Measurements from ENCODE around the gene TRIP13. TPM values are rescaled to one million over a fixed set of nuclear protein-coding genes. Genes with fewer than 3 reads are reported as not detected.
"Not testable (repeated sequence)": the region's sequence is repeated elsewhere in the genome, so short reads cannot be mapped to it uniquely, and the experiment has no call there.

TRIP13 gene
- total RNA-seq, 6 experiments from 2014 or later, result 0.15 to 3.2 (median 0.70) TPM

DNA sequence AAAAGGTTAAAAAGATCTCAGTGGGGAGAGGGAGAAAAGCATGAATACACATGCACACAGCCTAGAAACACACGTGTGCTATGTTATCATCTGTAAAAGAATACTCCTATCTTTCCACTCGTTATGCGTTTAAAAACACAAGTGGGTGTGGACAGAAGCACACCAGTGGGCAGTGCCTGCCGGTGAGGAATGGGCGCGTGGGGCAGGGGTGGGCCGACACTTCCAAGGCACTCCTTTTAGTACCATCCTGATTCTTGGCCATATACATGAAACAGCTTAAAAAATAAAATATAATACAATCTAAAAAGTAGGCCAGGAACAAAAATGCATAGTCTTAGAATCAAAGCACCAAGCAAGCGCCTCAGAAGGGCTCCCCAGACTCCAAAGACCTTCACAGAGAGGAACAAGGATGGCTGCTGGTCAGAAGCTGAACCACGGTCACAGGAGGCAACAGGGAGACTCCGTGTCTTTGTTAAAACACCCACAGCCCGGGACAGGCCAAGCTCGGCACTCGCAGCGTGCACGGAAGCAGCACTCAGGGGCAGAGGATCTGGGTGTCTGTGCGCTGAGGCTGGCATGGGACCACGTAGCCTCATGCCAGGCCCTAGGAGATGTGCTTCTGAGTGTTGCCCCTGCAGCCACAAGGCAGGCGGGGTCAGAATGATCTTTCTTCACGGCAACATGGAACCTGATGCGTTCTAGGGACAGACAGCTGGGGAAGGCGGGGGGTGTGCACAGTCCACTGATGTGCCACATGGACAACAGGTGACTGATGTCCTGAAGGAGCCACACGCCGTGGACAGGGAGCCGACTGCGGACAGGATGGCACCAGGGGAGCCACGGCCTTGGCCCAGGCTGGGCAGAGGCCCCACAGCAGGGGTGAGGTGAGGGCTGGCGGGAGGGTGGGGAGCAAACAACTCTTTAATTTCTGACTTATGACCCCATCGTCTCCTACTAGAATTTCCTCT, 16.0 kb upstream of the TRIP13 start:
- ATAC-seq, result no peak
- no peak overlapping the region for H3K27ac ChIP-seq
- TF ChIP-seq, protein P1, sequence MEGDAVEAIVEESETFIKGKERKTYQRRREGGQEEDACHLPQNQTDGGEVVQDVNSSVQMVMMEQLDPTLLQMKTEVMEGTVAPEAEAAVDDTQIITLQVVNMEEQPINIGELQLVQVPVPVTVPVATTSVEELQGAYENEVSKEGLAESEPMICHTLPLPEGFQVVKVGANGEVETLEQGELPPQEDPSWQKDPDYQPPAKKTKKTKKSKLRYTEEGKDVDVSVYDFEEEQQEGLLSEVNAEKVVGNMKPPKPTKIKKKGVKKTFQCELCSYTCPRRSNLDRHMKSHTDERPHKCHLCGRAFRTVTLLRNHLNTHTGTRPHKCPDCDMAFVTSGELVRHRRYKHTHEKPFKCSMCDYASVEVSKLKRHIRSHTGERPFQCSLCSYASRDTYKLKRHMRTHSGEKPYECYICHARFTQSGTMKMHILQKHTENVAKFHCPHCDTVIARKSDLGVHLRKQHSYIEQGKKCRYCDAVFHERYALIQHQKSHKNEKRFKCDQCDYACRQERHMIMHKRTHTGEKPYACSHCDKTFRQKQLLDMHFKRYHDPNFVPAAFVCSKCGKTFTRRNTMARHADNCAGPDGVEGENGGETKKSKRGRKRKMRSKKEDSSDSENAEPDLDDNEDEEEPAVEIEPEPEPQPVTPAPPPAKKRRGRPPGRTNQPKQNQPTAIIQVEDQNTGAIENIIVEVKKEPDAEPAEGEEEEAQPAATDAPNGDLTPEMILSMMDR (IDR thresholded peaks at IDR 0.05), result no peak
- TF ChIP-seq POLR2A (IDR thresholded peaks at IDR 0.05), result no peak
- H3K27me3 ChIP-seq, result no peaks in the 10 kb centered on the region
- no peaks in the 10 kb centered on the region for H3K9me3 ChIP-seq
- H3K36me3 ChIP-seq, result peaks cover 0 to 51% (median 15%) of the 10 kb centered on the region in 4 donors
- 95% methylated on average over 13 of the region's 28 CpGs for WGBS (ENCODE audit: insufficient coverage, low coverage, low lambda C conversion rate, missing lambda C conversion rate)
- intact Hi-C loops (cut with DNase I), result no loop called here
- H3K4me3 ChIP-seq, result no peak overlapping the region
- no peaks in the 10 kb centered on the region for H3K4me1 ChIP-seq
- DNase-seq, result no peak

- Histone ChIP-seq H3K4me1 (no peaks in the 10 kb centered on the region), H3K27me3 (no peaks in the 10 kb centered on the region), H3K27ac (no peak overlapping the region), H3K4me3 (no peak overlapping the region), H3K36me3 (peaks cover 0 to 52% (median 19%) of the 10 kb centered on the region in 4 donors), H3K9me3 (no peaks in the 10 kb centered on the region)
- intact Hi-C loops (cut with DNase I), result no loop called here
- TF ChIP-seq, protein P1 (IDR thresholded peaks at IDR 0.05), result no peak
- TF ChIP-seq POLR2A (IDR thresholded peaks at IDR 0.05), result no peak
- ATAC-seq (no peak), DNase-seq (no peak)
- WGBS (ENCODE audit: insufficient coverage, low coverage, low lambda C conversion rate, missing lambda C conversion rate), result 95% methylated on average over 10 of the region's 15 CpGs
Observed at GRCh38 chr5:878125-878524, 14.6 kb upstream of the TRIP13 start.

DNA sequence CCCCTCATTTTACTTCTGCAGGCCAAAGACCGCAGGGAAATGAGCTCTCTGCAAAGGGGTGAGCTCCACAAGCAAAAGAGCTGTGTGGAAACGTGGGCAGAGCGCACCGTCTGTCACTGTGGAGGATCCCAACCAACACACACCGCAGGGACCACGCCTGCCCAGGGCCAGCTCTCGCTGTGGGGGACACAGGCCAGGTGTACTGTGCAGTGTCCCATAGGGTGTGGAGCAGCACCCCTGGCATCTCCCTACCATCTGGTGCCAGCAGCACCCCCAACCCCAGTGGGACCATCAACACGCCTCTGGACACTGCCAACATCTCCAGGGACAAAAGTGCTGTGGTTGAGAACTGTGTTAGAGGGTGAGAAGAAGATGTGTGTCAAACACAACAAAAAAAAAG, 14.0 kb upstream of the TRIP13 start:
- H3K4me3 ChIP-seq; H3K27ac ChIP-seq; H3K27me3 ChIP-seq; H3K4me1 ChIP-seq; DNase-seq; H3K9me3 ChIP-seq; intact Hi-C loops (cut with DNase I); ATAC-seq: not testable (repeated sequence)
- no CpG with 5 or more reads among the region's 8 CpGs for WGBS (ENCODE audit: insufficient coverage, low coverage, low lambda C conversion rate, missing lambda C conversion rate)
- peaks cover 0 to 58% (median 22%) of the 10 kb centered on the region in 4 donors for H3K36me3 ChIP-seq

- Histone ChIP-seq H3K4me3 (no peak overlapping the region), H3K27ac (no peak overlapping the region), H3K9me3 (no peaks in the 10 kb centered on the region), H3K36me3 (peaks cover 0 to 62% (median 25%) of the 10 kb centered on the region in 4 donors), H3K4me1 (no peaks in the 10 kb centered on the region), H3K27me3 (no peaks in the 10 kb centered on the region)
- 100% methylated on average over 6 of the region's 35 CpGs for WGBS (ENCODE audit: insufficient coverage, low coverage, low lambda C conversion rate, missing lambda C conversion rate)
- TF ChIP-seq POLR2A (IDR thresholded peaks at IDR 0.05), result no peak
- TF ChIP-seq, protein P1 (IDR thresholded peaks at IDR 0.05), result no peak
- DNase-seq (no peak), ATAC-seq (no peak)
- intact Hi-C loops (cut with DNase I), result no loop called here
Observed at GRCh38 chr5:880816-881550, 11.7 kb upstream of the TRIP13 start.

GRCh38 chr5:881551-881935, 11.1 kb upstream of the TRIP13 start:
- ATAC-seq (no peak), DNase-seq (no peak)
- Histone ChIP-seq H3K27me3 (no peaks in the 10 kb centered on the region), H3K4me3 (no peak overlapping the region), H3K9me3 (no peaks in the 10 kb centered on the region), H3K27ac (no peak overlapping the region), H3K4me1 (no peaks in the 10 kb centered on the region), H3K36me3 (peaks cover 1 to 63% (median 28%) of the 10 kb centered on the region in 4 donors)
- TF ChIP-seq, protein P1 (IDR thresholded peaks at IDR 0.05), result no peak
- TF ChIP-seq POLR2A (IDR thresholded peaks at IDR 0.05), result no peak
- WGBS (ENCODE audit: insufficient coverage, low coverage, low lambda C conversion rate, missing lambda C conversion rate), result 76% methylated on average over 5 of the region's 12 CpGs
- intact Hi-C loops (cut with DNase I), result no loop called here

Measured in right lobe of liver (tissue), 6 donors.